HEK293T (cell line): ENCODE results near the gene SPRYD3.

Source experiments
- CTCF ChIA-PET: fragments of 350-600 bp; formaldehyde crosslinking; extraction: SDS; loops from one replicate; lab custom pipeline; 2021; ENCODE audit warnings: antibody characterized with exemption, inconsistent platforms; lab: Yijun Ruan, JAX
- POLR2A ChIA-PET: fragments of 350-600 bp; formaldehyde crosslinking; extraction: SDS; loops from one replicate; lab custom pipeline; 2020; ENCODE audit warnings: antibody characterized with exemption, inconsistent platforms; lab: Yijun Ruan, JAX
- DNase-seq: peaks from one replicate; pipeline ENCODE4 v3.0.0; 2012; ENCODE audit warnings: mixed read lengths; ENCODE audit errors: extremely low spot score
- ARNT ChIP-seq: fragments of 450-650 bp; IDR thresholded peaks from 2 replicates; pipeline ENCODE4 v1.6.1; 2017; ENCODE audit warnings: mild to moderate bottlenecking
- BHLHE40 ChIP-seq: fragments of 450-650 bp; IDR thresholded peaks from 2 replicates; pipeline ENCODE4 v1.6.1; 2016; ENCODE audit warnings: mild to moderate bottlenecking, moderate library complexity, borderline replicate concordance
- CTBP1 ChIP-seq: fragments of 450-650 bp; IDR thresholded peaks from 2 replicates; pipeline ENCODE4 v1.6.1; 2016; ENCODE audit warnings: borderline replicate concordance
- ELF4 ChIP-seq: fragments of 450-650 bp; IDR thresholded peaks from 2 replicates; pipeline ENCODE4 v1.6.1; 2017; ENCODE audit warnings: antibody characterized with exemption
- FOXA1 ChIP-seq: fragments of 450-650 bp; IDR thresholded peaks from 2 replicates; pipeline ENCODE4 v1.6.1; 2016; ENCODE audit warnings: mild to moderate bottlenecking
- FOXK2 ChIP-seq: fragments of 450-650 bp; IDR thresholded peaks from 2 replicates; pipeline ENCODE4 v1.6.1; 2016; ENCODE audit warnings: mild to moderate bottlenecking
- FOXM1 ChIP-seq: fragments of 450-650 bp; IDR thresholded peaks from 2 replicates; pipeline ENCODE4 v1.6.1; 2017; ENCODE audit warnings: mild to moderate bottlenecking, borderline replicate concordance
- HDGF ChIP-seq: fragments of 450-650 bp; IDR thresholded peaks from 2 replicates; pipeline ENCODE4 v1.6.1; 2017; ENCODE audit warnings: antibody characterized with exemption, borderline replicate concordance
- L3MBTL2 ChIP-seq: fragments of 450-650 bp; conservative IDR thresholded peaks from 2 replicates; pipeline ENCODE4 v1.6.1; 2016; ENCODE audit warnings: mild to moderate bottlenecking
- NFRKB ChIP-seq: fragments of 450-650 bp; IDR thresholded peaks from 2 replicates; pipeline ENCODE4 v1.6.1; 2016; ENCODE audit warnings: mild to moderate bottlenecking, moderate library complexity
- PKNOX1 ChIP-seq: fragments of 450-650 bp; IDR thresholded peaks from 2 replicates; pipeline ENCODE4 v1.6.1; 2016
- SP1 ChIP-seq: fragments of 450-650 bp; IDR thresholded peaks from 2 replicates; pipeline ENCODE4 v1.6.1; 2017
- SUZ12 ChIP-seq: fragments of 450-650 bp; IDR thresholded peaks from 2 replicates; pipeline ENCODE4 v1.6.1; 2016; ENCODE audit warnings: mild to moderate bottlenecking
- ZNF384 ChIP-seq: fragments of 450-650 bp; IDR thresholded peaks from 2 replicates; pipeline ENCODE4 v1.6.1; 2016

The SPRYD3 gene

DNA sequence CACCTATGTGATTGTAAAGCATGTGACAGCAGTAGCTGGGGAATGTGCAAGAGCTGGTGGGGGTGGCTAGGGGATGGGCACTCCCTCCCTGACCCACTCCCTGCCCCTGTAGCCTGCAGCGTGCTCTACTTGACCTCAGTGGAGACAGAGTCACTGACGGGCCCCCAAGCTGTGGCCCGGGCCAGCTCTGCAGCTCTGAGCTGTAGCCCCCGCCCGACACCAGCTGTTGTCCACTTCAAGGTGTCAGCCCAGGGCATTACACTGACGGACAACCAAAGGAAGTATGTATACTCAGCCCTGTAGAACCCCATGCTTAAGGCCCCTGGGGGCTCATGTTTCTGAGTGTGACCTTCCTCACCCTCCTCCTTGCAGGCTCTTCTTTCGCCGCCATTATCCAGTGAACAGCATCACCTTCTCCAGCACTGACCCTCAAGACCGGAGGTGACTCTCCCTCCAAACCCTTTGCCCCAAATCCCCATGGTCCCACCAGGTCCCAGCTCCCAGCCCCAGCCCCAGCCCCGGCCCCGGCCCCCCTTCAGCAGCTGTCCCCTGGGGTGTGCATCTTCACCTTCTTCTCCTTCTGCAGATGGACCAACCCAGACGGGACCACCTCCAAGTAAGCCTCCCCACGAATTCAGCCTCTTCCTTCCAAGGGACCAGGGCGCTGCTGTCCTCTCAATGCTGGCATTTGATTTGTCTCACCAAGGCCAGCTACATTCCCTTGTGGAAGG is 16.0 kb downstream of the SPRYD3 start:
- POLR2A ChIA-PET = interaction anchor here (0.8 to 1.5 kb wide), 3 partner anchors 16 to 117 kb away, joined by 3 to 4 read pairs (median 3); partner anchors contain the start of genes SPRYD3 and ZNF740
- CTCF ChIA-PET = interaction anchor here (0.6 to 4.8 kb wide), 3 partner anchors 11 to 36 kb away, joined by 3 to 68 read pairs (median 7); partner anchors contain the start of gene IGFBP6
- TF ChIP-seq SP1 (no peak), CTBP1 (no peak), PKNOX1 (no peak), ZNF384 (no peak), FOXK2 (no peak)
- no peak for DNase-seq

DNA sequence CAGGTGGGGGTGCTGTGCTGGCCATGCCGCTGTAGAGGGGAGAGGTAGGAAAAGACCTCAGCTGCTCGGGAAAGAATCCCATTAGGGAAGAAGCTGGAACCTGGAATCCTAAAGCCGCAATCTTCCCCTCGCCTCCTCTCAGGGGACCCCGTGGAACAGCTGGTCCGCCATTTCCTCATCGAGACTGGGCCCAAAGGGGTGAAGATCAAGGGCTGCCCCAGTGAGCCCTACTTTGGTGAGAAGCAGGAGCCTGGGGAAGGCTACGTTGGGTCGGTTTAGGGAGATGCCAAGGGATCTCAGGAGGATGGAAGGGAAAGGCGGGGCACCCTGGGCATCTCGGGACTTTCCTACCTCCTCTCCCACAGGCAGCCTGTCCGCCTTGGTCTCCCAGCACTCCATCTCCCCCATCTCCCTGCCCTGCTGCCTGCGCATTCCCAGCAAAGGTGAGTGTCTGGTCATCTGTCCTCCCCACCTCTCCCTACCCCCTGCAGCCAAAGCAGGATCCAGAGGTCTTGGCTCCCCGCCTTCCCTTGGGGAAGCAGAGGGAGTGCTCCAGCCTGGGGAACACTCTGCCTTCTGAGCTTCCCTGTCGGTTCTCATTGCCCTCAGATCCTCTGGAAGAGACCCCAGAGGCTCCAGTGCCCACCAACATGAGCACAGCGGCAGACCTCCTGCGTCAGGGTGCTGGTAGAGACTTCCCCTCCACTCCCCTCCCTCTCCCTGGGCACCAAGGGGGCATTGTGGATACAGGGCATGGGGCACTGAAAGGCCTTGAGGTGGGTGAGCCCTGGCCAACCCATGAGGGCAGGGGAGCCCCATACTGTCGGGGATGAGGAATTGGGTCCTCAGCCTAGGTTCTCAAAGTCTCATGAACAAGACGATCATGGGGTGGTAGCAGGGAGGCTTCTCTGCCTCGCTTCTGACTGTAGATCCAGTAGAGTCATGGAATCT is 16.9 kb downstream of the SPRYD3 start:
- DNase-seq = no peak
- ChIA-PET CTCF (interaction anchor here (0.5 to 2.0 kb wide), 5 partner anchors 10 to 818 kb away, joined by 3 to 7 read pairs (median 4); partner anchors contain the start of gene SOAT2), POLR2A (interaction anchor here (1.2 to 1.5 kb wide), 4 partner anchors 15 to 118 kb away, joined by 3 to 8 read pairs (median 4); partner anchors contain the start of genes SPRYD3 and ZNF740)
- no peak for TF ChIP-seq ELF4
- no peak for TF ChIP-seq FOXM1

DNA sequence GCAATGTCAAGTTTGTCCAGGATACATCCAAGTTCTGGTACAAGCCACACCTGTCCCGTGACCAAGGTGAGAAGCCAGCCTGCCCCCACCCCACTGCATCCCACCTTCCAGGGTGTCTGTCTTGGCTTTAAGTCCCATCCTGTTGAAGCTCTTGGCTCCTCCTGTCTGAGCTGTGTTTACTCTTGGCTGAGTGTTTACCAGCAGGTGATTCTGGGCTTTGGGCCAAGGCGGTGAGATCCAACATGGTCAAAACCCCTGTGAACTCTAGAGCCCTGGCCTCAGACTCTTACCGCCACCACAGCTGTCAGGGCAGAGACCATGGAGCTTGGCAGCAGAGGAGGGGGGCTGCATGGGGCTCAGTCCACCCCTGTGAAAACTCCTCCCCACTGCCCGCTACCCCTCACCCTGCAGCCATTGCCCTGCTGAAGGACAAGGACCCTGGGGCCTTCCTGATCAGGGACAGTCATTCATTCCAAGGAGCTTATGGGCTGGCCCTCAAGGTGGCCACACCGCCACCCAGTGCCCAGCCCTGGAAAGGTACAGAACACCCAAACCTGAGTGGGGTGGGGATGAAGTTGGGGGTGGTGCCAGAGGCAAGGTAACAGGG is 17.7 kb downstream of the SPRYD3 start:
- ChIA-PET POLR2A (interaction anchor here (1.2 to 1.4 kb wide), 3 partner anchors 14 to 119 kb away, joined by 3 to 8 read pairs (median 4); partner anchors contain the start of genes SPRYD3 and ZNF740), CTCF (interaction anchor here (0.5 to 2.0 kb wide), 5 partner anchors 10 to 818 kb away, joined by 3 to 7 read pairs (median 4); partner anchors contain the start of gene SOAT2)
- TF ChIP-seq L3MBTL2 = no peak
- DNase-seq = no peak

DNA sequence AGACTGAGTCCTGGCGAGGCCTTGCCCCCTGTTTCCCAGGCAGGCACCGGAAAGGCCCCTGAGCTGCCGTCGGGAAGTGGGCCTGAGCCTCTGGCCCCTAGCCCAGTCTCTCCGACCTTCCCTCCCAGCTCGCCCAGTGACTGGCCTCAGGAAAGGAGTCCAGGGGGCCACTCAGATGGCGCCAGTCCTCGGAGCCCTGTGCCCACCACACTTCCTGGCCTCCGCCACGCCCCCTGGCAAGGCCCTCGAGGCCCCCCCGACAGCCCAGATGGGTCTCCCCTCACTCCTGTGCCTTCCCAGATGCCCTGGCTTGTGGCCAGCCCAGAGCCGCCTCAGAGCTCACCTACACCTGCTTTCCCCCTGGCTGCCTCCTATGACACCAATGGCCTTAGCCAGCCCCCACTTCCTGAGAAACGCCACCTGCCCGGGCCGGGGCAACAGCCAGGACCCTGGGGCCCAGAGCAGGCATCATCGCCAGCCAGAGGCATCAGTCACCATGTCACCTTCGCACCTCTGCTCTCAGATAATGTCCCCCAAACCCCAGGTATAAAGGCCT is 18.4 kb downstream of the SPRYD3 start:
- ChIA-PET POLR2A (interaction anchor here (1.4 kb wide), 1 partner anchor 18 kb away, joined by 8 read pairs; the partner anchor contains the start of gene SPRYD3), CTCF (interaction anchor here (2.0 kb wide), 1 partner anchor 38 kb away, joined by 7 read pairs; no protein-coding TSS in a partner anchor)
- no peak for DNase-seq
- no peak for TF ChIP-seq ZNF384
- TF ChIP-seq FOXM1 = no peak
- TF ChIP-seq ELF4 = no peak
- TF ChIP-seq ARNT = no peak
- no peak for TF ChIP-seq PKNOX1
- TF ChIP-seq SUZ12 = no peak
- no peak for TF ChIP-seq CTBP1
- TF ChIP-seq SP1 = no peak
- no peak for TF ChIP-seq FOXA1
- no peak for TF ChIP-seq L3MBTL2

- no peak for DNase-seq
- POLR2A ChIA-PET = interaction anchor here (1.3 kb wide), 1 partner anchor 19 kb away, joined by 4 read pairs; the partner anchor contains the start of gene SPRYD3
- TF ChIP-seq L3MBTL2 (no peak), PKNOX1 (no peak), FOXK2 (no peak), SUZ12 (no peak)
- CTCF ChIA-PET = no interaction called here
Measured at GRCh38 chr12:53060064-53060720, 19.0 kb downstream of the SPRYD3 start.

DNA sequence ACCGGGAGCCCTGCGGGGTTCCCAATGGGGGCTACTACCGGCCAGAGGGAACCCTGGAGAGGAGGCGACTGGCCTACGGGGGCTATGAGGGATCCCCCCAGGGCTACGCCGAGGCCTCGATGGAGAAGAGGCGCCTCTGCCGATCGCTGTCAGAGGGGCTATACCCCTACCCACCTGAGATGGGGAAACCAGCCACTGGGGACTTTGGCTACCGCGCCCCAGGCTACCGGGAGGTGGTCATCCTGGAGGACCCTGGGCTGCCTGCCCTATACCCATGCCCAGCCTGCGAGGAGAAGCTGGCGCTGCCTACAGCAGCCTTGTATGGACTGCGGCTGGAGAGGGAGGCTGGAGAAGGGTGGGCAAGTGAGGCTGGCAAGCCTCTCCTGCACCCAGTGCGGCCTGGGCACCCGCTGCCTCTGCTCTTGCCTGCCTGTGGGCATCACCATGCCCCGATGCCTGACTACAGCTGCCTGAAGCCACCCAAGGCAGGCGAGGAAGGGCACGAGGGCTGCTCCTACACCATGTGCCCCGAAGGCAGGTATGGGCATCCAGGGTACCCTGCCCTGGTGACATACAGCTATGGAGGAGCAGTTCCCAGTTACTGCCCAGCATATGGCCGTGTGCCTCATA is 19.6 kb downstream of the SPRYD3 start:
- TF ChIP-seq FOXA1 (no peak), ZNF384 (no peak), FOXM1 (no peak), SUZ12 (no peak), BHLHE40 (no peak), HDGF (no peak), NFRKB (no peak), SP1 (no peak)
- no peak for DNase-seq
- POLR2A ChIA-PET = interaction anchor here (1.3 kb wide), 1 partner anchor 20 kb away, joined by 4 read pairs; the partner anchor contains the start of gene SPRYD3
- CTCF ChIA-PET = no interaction called here
